Natural killer cell (primary cell): ENCODE results near the gene CLEC17A. TPM values are rescaled to one million over a fixed set of nuclear protein-coding genes. Genes with fewer than 3 reads are reported as not detected.

ENCODE experiments used
- ATAC-seq, 3 donors: fragments of 150-1000 bp in 2 of 3; fragments of 200-7000 bp in 1 of 3; cut with Tn5 transposase; 1 replicate in 1 of 3; 2 replicates in 2 of 3; pipeline ENCODE4 v1.10.0; 2021; ENCODE audit warnings: mild to moderate bottlenecking in 2 of 3, moderate library complexity in 2 of 3
- DNase-seq, 2 donors: peaks; one replicate each; pipeline versions ENCODE4 v3.0.0 to v3.0.0-alpha.2; 2013 to 2021; ENCODE audit warnings: mixed read lengths in 1 of 2
- H3K27ac ChIP-seq: one replicate; pipeline ENCODE4 v1.5.1; 2013; ENCODE audit warnings: mild to moderate bottlenecking, low read length
- H3K27me3 ChIP-seq: one replicate; pipeline ENCODE4 v1.6.1; 2013; ENCODE audit warnings: low read length; ENCODE audit not compliant: control insufficient read depth, insufficient read depth
- H3K36me3 ChIP-seq: one replicate; pipeline ENCODE4 v1.6.1; 2013; ENCODE audit warnings: low read length; ENCODE audit not compliant: control insufficient read depth, insufficient read depth
- H3K4me1 ChIP-seq: one replicate; pipeline ENCODE4 v1.6.1; 2013; ENCODE audit warnings: low read length; ENCODE audit not compliant: control insufficient read depth, insufficient read depth
- H3K4me3 ChIP-seq: one replicate; pipeline ENCODE4 v1.5.1; 2013; ENCODE audit warnings: low read length
- H3K9me3 ChIP-seq: one replicate; pipeline ENCODE4 v1.6.1; 2013; ENCODE audit warnings: low read length; ENCODE audit not compliant: control insufficient read depth, insufficient read depth
- H3K27ac Mint-ChIP-seq, 2 donors: one replicate each; pipeline ENCODE4 v1.8.0; 2022; ENCODE audit warnings: mild to moderate bottlenecking in 2 of 2, mixed read lengths in 2 of 2, moderate library complexity in 1 of 2
- H3K27me3 Mint-ChIP-seq, 2 donors: one replicate each; pipeline ENCODE4 v1.8.0; 2022; ENCODE audit warnings: low read depth in 2 of 2, mixed read lengths in 2 of 2
- H3K36me3 Mint-ChIP-seq: one replicate; pipeline ENCODE4 v1.8.0; 2022; ENCODE audit warnings: mixed read lengths
- H3K4me1 Mint-ChIP-seq, 2 donors: one replicate each; pipeline ENCODE4 v1.8.0; 2022; ENCODE audit warnings: mixed read lengths in 2 of 2
- H3K4me3 Mint-ChIP-seq: one replicate; pipeline ENCODE4 v1.8.0; 2022; ENCODE audit warnings: mild to moderate bottlenecking, moderate library complexity, mixed read lengths
- H3K9me3 Mint-ChIP-seq, 2 donors: one replicate each; pipeline ENCODE4 v1.8.0; 2022; ENCODE audit warnings: mixed read lengths in 2 of 2
- WGBS: methylation state at CpG from one replicate; pipeline ENCODE4 v1.1.7; 2013; ENCODE audit warnings: missing lambda C conversion rate; ENCODE audit not compliant: insufficient coverage; 5-methylcytosine and 5-hydroxymethylcytosine counted together
- intact Hi-C: fragments of 100-400 bp; cut with micrococcal nuclease; formaldehyde crosslinking; loops from one replicate; pipeline ENCODE4 v1.14.2; 2022
- total RNA-seq, 4 donors: library from RNA; stranded (reverse); fragments of 120-200 nt in 1 of 4; gene quantifications; one replicate each; pipeline versions ENCODE4 v1.2.3 to v1.2.4, GENCODE V29; 2013 to 2022
- TF ChIP-seq, protein P1 (sequence below): fragments of 200-600 bp; IDR thresholded peaks from one replicate; pipeline ENCODE4 v1.8.0; 2022; ENCODE audit warnings: antibody characterized with exemption

The CLEC17A gene
- total RNA-seq, 3 donors from 2014 or later (not counting 1 experiment from before 2014, with no cell fraction given): 0.18 to 1.5 (median 0.45) TPM

DNA sequence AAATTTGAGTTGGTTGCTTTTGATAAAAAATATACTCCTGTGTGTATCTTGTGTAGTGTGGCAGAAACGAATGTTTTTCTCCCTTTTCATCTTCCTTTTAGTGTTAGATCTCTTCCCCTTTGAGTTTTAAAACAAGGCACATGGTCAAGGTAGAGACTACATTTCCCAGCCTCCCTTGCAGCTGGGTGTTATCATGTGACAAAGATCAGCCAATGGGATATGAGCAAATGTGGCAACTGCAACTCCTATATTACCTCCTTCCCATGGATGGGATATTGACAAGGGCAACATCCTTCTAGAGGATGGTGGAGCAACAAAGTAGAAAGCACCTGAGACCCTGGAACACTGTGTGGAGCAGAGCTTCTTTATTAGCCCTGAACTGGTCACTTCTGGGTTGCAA is 49.4 kb downstream of the CLEC17A start:
- H3K4me1 Mint-ChIP-seq: peaks cover 0 to 4% of the 10 kb centered on the region in 2 donors

DNA sequence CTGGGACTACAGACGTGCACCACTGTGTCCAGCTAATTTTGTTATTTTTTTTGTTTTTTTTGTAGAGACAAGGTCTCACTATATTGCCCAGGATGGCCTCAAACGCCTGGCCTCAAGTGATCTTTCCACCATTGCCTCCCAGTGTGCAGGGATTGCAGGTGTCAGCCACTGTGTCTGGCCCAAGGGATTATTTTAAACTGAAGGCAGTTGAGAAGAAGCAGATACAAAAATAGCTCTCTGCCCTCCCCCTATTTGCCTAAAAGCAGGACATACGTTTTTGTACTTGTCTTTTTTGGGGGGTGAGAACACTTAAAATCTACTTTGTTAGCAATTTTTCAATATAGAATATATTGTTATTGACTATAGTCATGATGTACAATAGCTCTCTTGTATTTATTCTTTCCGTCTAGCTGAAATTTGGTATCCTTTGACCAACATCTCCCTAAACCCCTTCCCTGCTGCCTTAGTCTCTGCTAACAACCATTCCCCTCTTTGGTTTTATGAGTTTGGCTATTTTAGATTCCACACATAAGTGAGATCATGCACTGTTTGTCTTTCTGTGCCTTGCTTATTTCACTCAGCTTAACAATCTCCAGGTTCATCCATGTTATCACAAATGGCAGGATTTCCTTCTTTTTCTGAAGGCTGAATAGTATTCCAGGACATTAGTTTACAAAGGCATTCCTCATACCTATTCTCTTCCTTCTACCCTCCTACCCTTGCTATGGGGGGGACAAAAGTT is 56.8 kb downstream of the CLEC17A start:
- Mint-ChIP-seq H3K27me3 (peaks cover 14 to 16% of the 10 kb centered on the region in 2 donors), H3K27ac (no peak overlapping the region), H3K36me3 (no peaks in the 10 kb centered on the region), H3K4me3 (no peak overlapping the region), H3K4me1 (no peaks in the 10 kb centered on the region), H3K9me3 (peaks cover 4 to 6% of the 10 kb centered on the region in 2 donors)
- Histone ChIP-seq H3K9me3 (peaks cover 7% of the 10 kb centered on the region), H3K27me3 (peaks cover 2% of the 10 kb centered on the region), H3K4me1 (no peaks in the 10 kb centered on the region), H3K4me3 (no peak overlapping the region), H3K27ac (no peak overlapping the region), H3K36me3 (no peaks in the 10 kb centered on the region)
- intact Hi-C loops: no loop called here
- DNase-seq: no peak
- 58% methylated on average over 2 of the region's 4 CpGs for WGBS
- ATAC-seq: no peak
- TF ChIP-seq, protein P1, sequence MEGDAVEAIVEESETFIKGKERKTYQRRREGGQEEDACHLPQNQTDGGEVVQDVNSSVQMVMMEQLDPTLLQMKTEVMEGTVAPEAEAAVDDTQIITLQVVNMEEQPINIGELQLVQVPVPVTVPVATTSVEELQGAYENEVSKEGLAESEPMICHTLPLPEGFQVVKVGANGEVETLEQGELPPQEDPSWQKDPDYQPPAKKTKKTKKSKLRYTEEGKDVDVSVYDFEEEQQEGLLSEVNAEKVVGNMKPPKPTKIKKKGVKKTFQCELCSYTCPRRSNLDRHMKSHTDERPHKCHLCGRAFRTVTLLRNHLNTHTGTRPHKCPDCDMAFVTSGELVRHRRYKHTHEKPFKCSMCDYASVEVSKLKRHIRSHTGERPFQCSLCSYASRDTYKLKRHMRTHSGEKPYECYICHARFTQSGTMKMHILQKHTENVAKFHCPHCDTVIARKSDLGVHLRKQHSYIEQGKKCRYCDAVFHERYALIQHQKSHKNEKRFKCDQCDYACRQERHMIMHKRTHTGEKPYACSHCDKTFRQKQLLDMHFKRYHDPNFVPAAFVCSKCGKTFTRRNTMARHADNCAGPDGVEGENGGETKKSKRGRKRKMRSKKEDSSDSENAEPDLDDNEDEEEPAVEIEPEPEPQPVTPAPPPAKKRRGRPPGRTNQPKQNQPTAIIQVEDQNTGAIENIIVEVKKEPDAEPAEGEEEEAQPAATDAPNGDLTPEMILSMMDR: no peak

More for the DNA sequence above, 49.4 kb downstream of the CLEC17A start:
- ATAC-seq (peak in 1 of 3 donors; percentile 50), DNase-seq (peak in 1 of 2 donors; percentile 48)
- Histone ChIP-seq H3K36me3 (no peaks in the 10 kb centered on the region), H3K4me1 (no peaks in the 10 kb centered on the region), H3K4me3 (no peak overlapping the region), H3K27ac (no peak overlapping the region), H3K9me3 (no peaks in the 10 kb centered on the region), H3K27me3 (no peaks in the 10 kb centered on the region)
- TF ChIP-seq, protein P1: no peak
- no peak overlapping the region for H3K27ac Mint-ChIP-seq
- no CpG with 5 or more reads among the region's 1 CpG for WGBS
- no peak overlapping the region for H3K4me3 Mint-ChIP-seq
- intact Hi-C loops: no loop called here
- peaks cover 0 to 11% of the 10 kb centered on the region in 2 donors for H3K27me3 Mint-ChIP-seq
- no peaks in the 10 kb centered on the region for H3K9me3 Mint-ChIP-seq
- no peaks in the 10 kb centered on the region for H3K36me3 Mint-ChIP-seq

DNA sequence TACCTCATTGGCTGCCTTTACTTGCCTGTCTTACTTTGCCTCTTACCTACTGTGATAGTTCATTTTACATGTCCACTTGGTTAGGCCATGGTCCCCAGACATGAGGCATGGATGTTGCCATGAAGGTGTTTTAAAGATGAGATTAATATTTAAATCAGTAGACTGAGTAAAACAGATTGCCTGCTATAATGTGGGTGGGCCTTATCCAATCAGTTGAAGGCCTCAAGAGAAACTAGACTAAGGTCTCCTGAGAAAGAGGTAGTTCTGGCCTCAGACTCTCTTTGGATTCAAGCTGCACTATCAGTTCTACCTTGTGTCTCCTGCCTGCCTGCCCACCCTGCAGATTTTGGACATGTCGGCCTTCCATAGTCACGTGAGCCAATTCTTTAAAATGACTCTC is 65.6 kb downstream of the CLEC17A start:
- Mint-ChIP-seq H3K36me3 (no peaks in the 10 kb centered on the region), H3K9me3 (no peaks in the 10 kb centered on the region), H3K4me3 (no peak overlapping the region), H3K4me1 (no peaks in the 10 kb centered on the region), H3K27ac (no peak overlapping the region), H3K27me3 (peaks cover 11 to 14% of the 10 kb centered on the region in 2 donors)
- WGBS: 93% methylated on average over 2 of the region's 2 CpGs
- no peak overlapping the region for H3K4me3 ChIP-seq
- no peaks in the 10 kb centered on the region for H3K9me3 ChIP-seq
- H3K4me1 ChIP-seq: no peaks in the 10 kb centered on the region
- no peaks in the 10 kb centered on the region for H3K36me3 ChIP-seq
- ATAC-seq: no peak
- TF ChIP-seq, protein P1: no peak
- no peak for DNase-seq
- H3K27me3 ChIP-seq: peaks cover 2% of the 10 kb centered on the region
- intact Hi-C loops: no loop called here
- H3K27ac ChIP-seq: no peak overlapping the region
